ENCODE measurements around the gene RPIA. TPM values are rescaled to one million over a fixed set of nuclear protein-coding genes. Genes with fewer than 3 reads are reported as not detected.
"Not testable (repeated sequence)": the region's sequence is repeated elsewhere in the genome, so short reads cannot be mapped to it uniquely, and the experiment has no call there.

Gene RPIA
- polyA plus RNA-seq (ENCODE audit: insufficient read length), result 22.6 TPM

GRCh38 chr2:88691339-88692183, at the start of gene RPIA:
RPIA (plus strand) TSS chr2:88691673; CDS start chr2:88691699, 26 bp downstream.
- DNase-seq (ENCODE audit: low read depth), result peak; percentile 98

- DNase-seq (ENCODE audit: low read depth), result no peak
These were observed 49.2 kb upstream of the RPIA start for GRCh38 chr2:88642278-88642677.

- DNase-seq (ENCODE audit: low read depth), result not testable (repeated sequence)
These were observed 46.1 kb upstream of the RPIA start for GRCh38 chr2:88645291-88645882.

- no peak for DNase-seq (ENCODE audit: low read depth)
These were observed 39.8 kb upstream of the RPIA start for GRCh38 chr2:88651646-88652045.

- DNase-seq (ENCODE audit: low read depth), result no peak
These were observed 36.8 kb upstream of the RPIA start for GRCh38 chr2:88654714-88655113.

GRCh38 chr2:88656690-88657089, 34.8 kb upstream of the RPIA start:
- no peak for DNase-seq (ENCODE audit: low read depth)

GRCh38 chr2:88657131-88657530, 34.3 kb upstream of the RPIA start:
- DNase-seq (ENCODE audit: low read depth), result no peak

GRCh38 chr2:88658326-88658725, 33.1 kb upstream of the RPIA start:
- no peak for DNase-seq (ENCODE audit: low read depth)

- DNase-seq (ENCODE audit: low read depth), result no peak
These were observed 32.5 kb upstream of the RPIA start for GRCh38 chr2:88658881-88659537.

- DNase-seq (ENCODE audit: low read depth), result peak; percentile 20
These were observed 31.9 kb upstream of the RPIA start for GRCh38 chr2:88659538-88659915.

GRCh38 chr2:88660622-88661021, 30.9 kb upstream of the RPIA start:
- no peak for DNase-seq (ENCODE audit: low read depth)

- no peak for DNase-seq (ENCODE audit: low read depth)
These were observed 24.9 kb upstream of the RPIA start for GRCh38 chr2:88666576-88666975.

GRCh38 chr2:88667219-88667618, 24.3 kb upstream of the RPIA start:
- no peak for DNase-seq (ENCODE audit: low read depth)

GRCh38 chr2:88668862-88669261, 22.6 kb upstream of the RPIA start:
- DNase-seq (ENCODE audit: low read depth), result no peak

- no peak for DNase-seq (ENCODE audit: low read depth)
These were observed 21.8 kb upstream of the RPIA start for GRCh38 chr2:88669482-88670214.

GRCh38 chr2:88671786-88672427, 19.6 kb upstream of the RPIA start:
- DNase-seq (ENCODE audit: low read depth), result no peak

GRCh38 chr2:88673363-88673762, 18.1 kb upstream of the RPIA start:
- DNase-seq (ENCODE audit: low read depth), result no peak

- DNase-seq (ENCODE audit: low read depth), result no peak
These were observed 11.1 kb upstream of the RPIA start for GRCh38 chr2:88680266-88680902.

- no peak for DNase-seq (ENCODE audit: low read depth)
These were observed 10.6 kb upstream of the RPIA start for GRCh38 chr2:88680916-88681315.

GRCh38 chr2:88683160-88684021, 8.1 kb upstream of the RPIA start:
- DNase-seq (ENCODE audit: low read depth), result no peak
